ENCODE results near the gene TC2N.

Gene TC2N

DNA sequence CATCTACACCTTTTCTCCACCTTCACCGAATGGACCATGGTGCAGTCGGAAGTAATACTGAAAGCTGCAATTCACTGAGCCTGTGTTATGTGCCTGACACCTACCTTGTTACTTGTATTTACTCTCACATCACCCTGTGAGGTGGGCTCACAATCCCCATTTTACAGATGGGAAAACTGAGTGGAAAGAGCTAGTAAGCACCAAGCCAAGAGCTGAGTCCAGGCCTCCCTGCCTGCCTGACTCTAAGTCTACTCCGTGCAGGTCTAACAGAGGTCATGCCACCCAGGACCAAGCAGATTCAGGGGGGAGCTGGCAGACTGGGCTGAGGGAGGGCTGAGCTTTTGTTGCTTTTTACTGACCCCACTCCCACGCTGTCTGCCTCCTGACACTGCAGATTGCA is 29.1 kb upstream of the TC2N start:
- Mint-ChIP-seq H3K9me3 (no peaks in the 10 kb centered on the region), H3K36me3 (ENCODE audit: low read depth) (no peaks in the 10 kb centered on the region), H3K27ac (no peak overlapping the region), H3K27me3 (no peaks in the 10 kb centered on the region), H3K4me3 (no peak overlapping the region), H3K4me1 (ENCODE audit: low read depth) (peaks cover 21% of the 10 kb centered on the region)

DNA sequence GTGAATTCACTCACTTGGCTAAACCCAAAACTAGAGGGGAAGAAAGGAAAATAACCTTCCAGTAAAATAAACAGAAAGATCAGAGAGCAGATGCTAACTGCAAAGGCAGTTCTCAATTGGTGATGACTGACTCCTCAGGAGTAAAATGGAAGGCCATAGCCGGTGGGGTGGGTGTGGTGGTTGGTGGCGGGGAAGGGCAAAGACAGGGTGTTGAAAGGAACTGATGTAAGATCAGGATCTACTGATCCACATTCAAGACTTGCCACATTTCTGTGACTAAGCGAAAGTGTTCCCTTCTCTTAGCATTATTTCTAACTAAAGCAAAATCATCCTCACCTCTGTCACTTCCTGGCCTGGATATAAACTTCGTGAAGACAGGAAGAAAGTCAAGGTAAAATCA is 26.3 kb upstream of the TC2N start:
- Mint-ChIP-seq H3K4me1 (ENCODE audit: low read depth) (peaks cover 47% of the 10 kb centered on the region), H3K36me3 (ENCODE audit: low read depth) (no peaks in the 10 kb centered on the region), H3K27me3 (no peaks in the 10 kb centered on the region), H3K27ac (peak overlapping the region; percentile 80), H3K9me3 (no peaks in the 10 kb centered on the region), H3K4me3 (no peak overlapping the region)

DNA sequence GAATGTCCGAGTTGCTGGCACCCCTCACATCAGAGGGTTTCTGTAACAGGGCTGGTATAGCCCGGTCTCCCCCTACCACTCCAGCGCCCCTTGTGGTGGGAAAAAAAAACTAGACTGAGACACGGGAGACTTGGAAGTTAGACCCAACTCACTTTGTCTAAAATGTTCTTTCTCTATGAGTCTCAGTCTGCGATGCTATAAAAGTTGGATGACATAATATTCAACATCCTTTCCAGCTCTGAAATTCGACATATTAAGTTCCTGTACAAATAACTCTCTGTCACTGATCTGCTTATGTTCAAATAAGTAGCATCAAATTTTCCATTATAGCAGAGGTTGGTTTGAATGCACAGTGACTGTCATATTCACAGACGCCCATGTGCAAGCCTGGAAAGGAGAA is 25.7 kb upstream of the TC2N start:
- Mint-ChIP-seq H3K4me1 (ENCODE audit: low read depth) (peaks cover 49% of the 10 kb centered on the region), H3K36me3 (ENCODE audit: low read depth) (no peaks in the 10 kb centered on the region), H3K27ac (peak overlapping the region; percentile 80), H3K9me3 (no peaks in the 10 kb centered on the region), H3K27me3 (no peaks in the 10 kb centered on the region), H3K4me3 (no peak overlapping the region)

DNA sequence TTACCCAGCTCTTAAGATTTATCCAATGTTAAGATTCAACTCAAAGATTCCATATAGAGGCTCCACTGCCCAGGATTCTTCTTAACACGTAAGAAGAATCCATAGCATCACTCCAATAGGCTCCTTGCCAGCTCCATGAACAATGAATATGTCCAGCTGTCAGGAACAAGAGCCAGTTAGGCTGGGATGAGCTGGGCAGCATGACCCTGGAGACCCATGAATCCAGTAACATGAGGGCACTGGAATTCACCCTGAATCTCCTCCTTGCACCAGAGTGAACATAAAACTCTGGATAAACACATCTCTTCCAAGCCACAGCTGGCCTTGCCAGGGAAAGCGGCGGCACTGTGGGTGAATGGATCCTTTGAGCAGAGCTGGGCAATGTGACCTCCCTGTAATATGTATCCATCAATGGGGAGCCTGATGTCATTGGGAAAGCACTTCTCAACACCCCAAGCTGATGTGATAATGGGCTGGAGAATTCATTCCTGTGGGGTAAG is 24.4 kb upstream of the TC2N start:
- Mint-ChIP-seq H3K27ac (no peak overlapping the region), H3K36me3 (ENCODE audit: low read depth) (no peaks in the 10 kb centered on the region), H3K4me1 (ENCODE audit: low read depth) (peaks cover 49% of the 10 kb centered on the region), H3K4me3 (no peak overlapping the region), H3K27me3 (no peaks in the 10 kb centered on the region), H3K9me3 (no peaks in the 10 kb centered on the region)

DNA sequence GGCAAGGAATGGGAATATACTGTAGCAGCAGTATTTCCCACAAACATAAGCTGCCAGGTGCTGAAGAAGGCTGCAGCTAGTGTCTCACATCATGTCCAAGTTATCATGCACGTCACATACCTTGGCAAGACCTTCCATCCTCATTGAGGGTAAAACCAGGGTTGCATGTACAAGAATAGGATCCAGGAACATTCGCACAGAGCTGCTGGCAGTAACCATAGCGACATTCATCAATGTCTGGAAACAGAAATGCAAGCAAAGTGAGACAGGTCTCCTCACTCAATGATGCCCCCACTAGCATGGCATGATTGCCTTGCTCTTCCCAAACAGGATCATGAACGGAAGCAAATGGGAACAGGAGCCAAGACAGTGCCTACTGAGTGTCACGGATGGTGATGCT is 23.8 kb upstream of the TC2N start:
- Mint-ChIP-seq H3K4me1 (ENCODE audit: low read depth) (peaks cover 49% of the 10 kb centered on the region), H3K27me3 (no peaks in the 10 kb centered on the region), H3K36me3 (ENCODE audit: low read depth) (no peaks in the 10 kb centered on the region), H3K27ac (no peak overlapping the region), H3K4me3 (no peak overlapping the region), H3K9me3 (no peaks in the 10 kb centered on the region)

DNA sequence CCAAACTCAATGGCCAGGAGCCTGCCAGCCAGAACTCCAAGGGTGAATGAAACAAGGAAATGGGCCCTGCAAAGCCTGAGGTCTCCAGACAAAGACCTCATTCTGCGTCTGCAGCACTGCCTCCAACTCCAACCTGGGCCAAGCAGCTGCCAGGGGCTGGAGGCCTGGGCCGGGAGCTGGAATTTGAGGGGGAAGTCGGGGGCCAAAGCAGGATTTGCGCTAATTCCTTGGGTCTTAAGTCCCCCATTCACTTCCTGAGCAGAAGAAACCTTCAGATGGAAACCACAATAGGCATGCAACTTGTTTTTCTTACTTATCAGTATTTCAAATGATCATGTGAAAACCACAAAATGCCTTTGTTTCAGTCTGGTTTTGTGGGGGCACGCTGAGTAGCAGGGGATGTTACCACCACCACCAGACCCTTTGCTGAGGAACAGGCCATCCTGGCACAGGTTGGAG is 23.0 kb upstream of the TC2N start:
- no peak overlapping the region for H3K4me3 Mint-ChIP-seq
- H3K9me3 Mint-ChIP-seq, result no peaks in the 10 kb centered on the region
- no peak overlapping the region for H3K27ac Mint-ChIP-seq
- peaks cover 49% of the 10 kb centered on the region for H3K4me1 Mint-ChIP-seq (ENCODE audit: low read depth)
- H3K27me3 Mint-ChIP-seq, result no peaks in the 10 kb centered on the region
- H3K36me3 Mint-ChIP-seq (ENCODE audit: low read depth), result no peaks in the 10 kb centered on the region

DNA sequence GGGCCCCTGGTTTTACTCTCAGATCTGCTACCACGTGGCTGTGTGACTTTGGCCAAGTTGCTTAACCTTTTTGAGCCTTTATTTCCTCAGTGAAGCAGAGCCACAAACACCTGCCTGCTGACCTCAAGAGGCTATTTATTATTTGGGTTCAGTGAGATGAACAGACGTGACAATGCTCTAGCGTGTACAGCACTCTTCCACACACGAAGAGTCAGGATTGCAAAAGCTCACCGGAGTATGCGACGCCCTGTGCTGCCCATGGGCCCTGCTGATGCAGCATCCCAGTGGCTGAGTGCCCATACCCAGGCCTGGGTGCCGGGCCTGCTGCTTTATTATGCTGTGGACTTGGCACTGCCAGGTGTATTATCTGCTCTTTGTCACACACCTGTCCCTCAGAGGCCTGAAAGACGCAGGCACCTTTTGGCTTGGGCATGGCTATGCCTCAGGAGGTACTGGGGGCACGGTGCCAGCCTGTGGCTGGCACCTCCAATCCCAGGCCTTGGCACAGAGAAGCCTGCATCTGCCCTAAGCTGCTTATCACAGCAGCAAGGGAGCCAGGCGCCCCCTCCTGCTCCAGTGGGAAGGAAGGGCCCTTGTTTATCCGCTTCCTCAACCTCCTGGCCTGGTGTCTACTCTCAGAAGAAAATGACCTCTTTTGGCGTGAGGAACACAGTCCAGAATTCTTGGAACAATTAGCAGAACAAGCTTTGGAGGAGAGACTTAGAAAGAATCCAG is 22.3 kb upstream of the TC2N start:
- Mint-ChIP-seq H3K27ac (no peak overlapping the region), H3K4me1 (ENCODE audit: low read depth) (peaks cover 49% of the 10 kb centered on the region), H3K4me3 (no peak overlapping the region), H3K9me3 (no peaks in the 10 kb centered on the region), H3K36me3 (ENCODE audit: low read depth) (no peaks in the 10 kb centered on the region), H3K27me3 (no peaks in the 10 kb centered on the region)

DNA sequence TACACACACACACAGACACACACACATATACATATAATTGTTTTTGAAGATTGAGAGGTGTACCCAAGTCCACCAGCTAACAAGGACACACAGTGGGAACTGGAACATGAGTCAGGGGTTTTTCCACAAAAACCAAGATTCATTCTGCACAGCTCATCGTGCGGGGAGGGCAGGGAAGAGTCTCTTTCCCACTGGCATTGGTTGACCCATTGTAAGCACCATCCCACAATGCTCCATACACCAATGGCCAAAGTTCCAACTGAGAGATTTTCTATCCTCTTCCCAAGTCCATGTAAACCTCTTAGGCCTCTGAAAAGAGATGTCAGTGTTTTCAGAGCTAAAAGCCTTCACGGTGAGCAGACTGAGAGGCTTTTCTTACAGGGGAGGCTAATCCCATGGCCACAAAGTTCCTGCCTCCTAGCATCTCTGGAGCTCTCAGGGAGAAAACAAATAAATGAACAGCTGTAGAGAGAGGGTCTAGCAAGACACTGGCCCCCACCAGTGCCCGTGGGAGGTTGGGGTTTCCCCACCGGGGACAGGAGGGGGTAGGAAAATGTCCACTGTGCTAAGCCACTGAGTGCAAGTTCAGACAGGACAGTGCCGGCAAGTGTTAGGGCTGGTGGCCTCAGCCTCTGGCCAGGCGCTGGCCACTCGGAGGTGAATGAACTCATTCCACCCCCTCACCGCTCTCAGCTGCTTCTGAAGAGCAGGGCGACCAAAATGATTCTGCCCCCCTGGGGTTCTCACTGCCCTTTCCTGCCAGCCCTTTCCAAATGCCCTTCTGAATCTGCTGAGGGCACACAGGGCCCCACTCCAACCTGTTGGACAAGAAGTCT is 21.5 kb upstream of the TC2N start:
- Mint-ChIP-seq H3K27ac (peak overlapping the region; percentile 67), H3K4me3 (no peak overlapping the region), H3K27me3 (no peaks in the 10 kb centered on the region), H3K9me3 (no peaks in the 10 kb centered on the region), H3K4me1 (ENCODE audit: low read depth) (peaks cover 48% of the 10 kb centered on the region), H3K36me3 (ENCODE audit: low read depth) (no peaks in the 10 kb centered on the region)

DNA sequence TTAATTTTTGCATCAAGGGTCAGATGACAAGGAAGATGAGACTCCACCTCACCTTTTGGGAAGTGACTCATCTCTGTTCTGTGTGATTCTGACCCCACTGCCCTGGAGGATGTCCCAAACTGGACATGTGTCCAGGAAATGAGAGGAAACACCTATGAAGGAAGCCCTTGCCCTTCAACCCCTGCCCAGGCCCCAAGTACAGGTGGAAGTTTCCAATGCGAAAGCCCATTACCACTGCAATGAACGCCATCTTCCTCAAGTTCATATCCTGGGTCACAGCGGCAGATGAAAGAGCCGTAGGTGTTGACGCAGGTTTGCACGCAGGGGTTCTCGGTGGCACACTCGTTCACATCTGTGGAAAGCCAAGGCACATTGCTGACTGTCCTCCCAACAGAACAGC is 19.6 kb upstream of the TC2N start:
- Mint-ChIP-seq H3K9me3 (no peaks in the 10 kb centered on the region), H3K27me3 (no peaks in the 10 kb centered on the region), H3K36me3 (ENCODE audit: low read depth) (no peaks in the 10 kb centered on the region), H3K4me1 (ENCODE audit: low read depth) (peaks cover 31% of the 10 kb centered on the region), H3K4me3 (no peak overlapping the region), H3K27ac (no peak overlapping the region)

DNA sequence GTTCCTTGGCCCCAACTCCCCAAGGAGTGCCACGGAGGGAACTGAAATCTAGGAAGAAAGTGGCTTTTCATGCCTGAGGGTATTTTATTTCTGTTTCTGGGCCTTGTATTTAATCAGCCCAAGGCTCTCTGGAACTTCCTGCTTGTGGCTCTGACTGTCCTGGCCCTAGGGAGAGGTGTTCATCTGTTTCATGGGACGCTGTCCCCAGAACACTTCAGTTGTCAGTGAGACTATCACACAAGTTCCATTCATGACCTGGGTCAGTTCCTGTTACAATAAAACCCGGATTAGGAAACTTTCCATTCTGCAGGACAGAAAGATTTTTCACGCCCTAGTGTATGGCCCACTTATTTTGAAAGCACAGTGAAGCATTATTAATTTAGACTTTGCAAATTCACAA is 18.5 kb upstream of the TC2N start:
- Mint-ChIP-seq H3K27ac (no peak overlapping the region), H3K4me3 (no peak overlapping the region), H3K4me1 (ENCODE audit: low read depth) (peaks cover 29% of the 10 kb centered on the region)

DNA sequence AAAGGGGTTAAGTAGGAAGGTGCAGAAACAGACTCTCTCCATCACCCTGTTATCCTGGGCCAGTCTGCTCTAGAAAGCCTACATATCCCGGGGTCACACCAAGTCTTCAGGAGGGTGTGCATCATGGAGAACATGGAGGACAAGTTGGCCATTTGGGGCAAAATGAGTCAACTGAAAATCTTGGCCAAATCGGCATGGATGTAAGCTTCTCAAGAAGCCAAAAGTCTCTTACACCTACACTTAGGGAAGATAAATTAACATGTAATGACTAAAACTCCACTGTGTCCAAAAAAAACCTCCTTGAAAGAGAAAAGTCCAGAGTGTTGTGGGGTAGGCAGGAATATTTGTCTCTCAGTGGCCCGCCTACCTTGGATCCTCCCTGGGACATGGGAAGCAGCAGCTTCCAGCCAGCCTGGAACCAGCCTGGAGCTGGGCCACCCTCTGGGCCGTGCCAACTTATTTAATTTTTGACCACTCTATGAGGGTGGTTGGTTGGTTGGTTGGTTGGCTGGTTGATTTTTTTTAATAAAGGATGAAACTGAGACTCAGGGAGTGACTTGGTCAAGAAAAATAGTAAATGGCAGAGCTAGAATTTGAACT is 17.9 kb upstream of the TC2N start:
- no peaks in the 10 kb centered on the region for H3K36me3 Mint-ChIP-seq (ENCODE audit: low read depth)
- H3K27me3 Mint-ChIP-seq, result no peaks in the 10 kb centered on the region
- no peak overlapping the region for H3K27ac Mint-ChIP-seq
- no peaks in the 10 kb centered on the region for H3K9me3 Mint-ChIP-seq
- H3K4me3 Mint-ChIP-seq, result no peak overlapping the region
- H3K4me1 Mint-ChIP-seq (ENCODE audit: low read depth), result peaks cover 29% of the 10 kb centered on the region

More for the DNA sequence above, 18.5 kb upstream of the TC2N start:
- Mint-ChIP-seq H3K36me3 (ENCODE audit: low read depth) (no peaks in the 10 kb centered on the region), H3K27me3 (no peaks in the 10 kb centered on the region), H3K9me3 (no peaks in the 10 kb centered on the region)

DNA sequence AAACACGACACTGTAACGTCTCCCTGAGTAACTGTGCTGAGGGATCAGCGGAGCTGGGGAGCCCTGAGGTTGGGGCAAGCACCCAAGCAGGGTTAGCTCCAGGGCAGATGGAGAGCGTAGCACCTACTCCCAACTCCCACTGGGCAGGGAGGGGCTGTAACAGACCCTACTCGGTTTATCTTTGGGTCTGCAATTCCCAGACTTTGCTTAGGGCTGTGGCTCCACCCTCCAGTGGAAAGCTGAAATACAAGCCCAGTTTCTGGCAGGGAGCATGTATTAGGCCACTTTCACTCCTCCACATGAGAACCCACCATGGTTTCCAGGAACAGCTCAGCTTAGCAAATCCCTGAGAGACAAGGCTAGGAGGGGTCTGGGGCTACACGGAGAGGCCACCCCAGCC is 17.3 kb upstream of the TC2N start:
- Mint-ChIP-seq H3K27me3 (no peaks in the 10 kb centered on the region), H3K4me3 (no peak overlapping the region), H3K36me3 (ENCODE audit: low read depth) (no peaks in the 10 kb centered on the region), H3K4me1 (ENCODE audit: low read depth) (peaks cover 28% of the 10 kb centered on the region), H3K27ac (no peak overlapping the region), H3K9me3 (no peaks in the 10 kb centered on the region)

DNA sequence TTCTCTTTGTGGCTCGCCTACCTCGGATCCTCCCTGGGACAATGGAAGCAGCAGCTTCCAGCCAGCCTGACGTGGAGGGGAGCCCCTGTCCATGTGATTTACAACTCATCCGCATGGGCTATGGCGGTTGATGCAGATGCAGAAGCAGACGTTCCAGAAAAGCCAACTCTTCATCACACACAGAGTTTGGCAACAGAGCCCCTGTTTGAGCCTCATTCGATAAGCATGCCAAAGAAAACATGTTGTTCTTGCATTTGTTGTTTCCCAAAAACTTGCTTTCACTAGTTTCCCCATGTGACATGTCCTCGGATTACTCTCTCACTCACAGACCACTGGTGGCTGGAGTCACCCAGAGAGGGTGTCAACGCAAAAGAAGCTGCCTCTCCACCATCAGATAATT is 16.4 kb upstream of the TC2N start:
- H3K27ac Mint-ChIP-seq, result no peak overlapping the region
- H3K9me3 Mint-ChIP-seq, result no peaks in the 10 kb centered on the region
- no peaks in the 10 kb centered on the region for H3K27me3 Mint-ChIP-seq
- no peaks in the 10 kb centered on the region for H3K36me3 Mint-ChIP-seq (ENCODE audit: low read depth)
- H3K4me1 Mint-ChIP-seq (ENCODE audit: low read depth), result peaks cover 20% of the 10 kb centered on the region
- H3K4me3 Mint-ChIP-seq, result no peak overlapping the region

DNA sequence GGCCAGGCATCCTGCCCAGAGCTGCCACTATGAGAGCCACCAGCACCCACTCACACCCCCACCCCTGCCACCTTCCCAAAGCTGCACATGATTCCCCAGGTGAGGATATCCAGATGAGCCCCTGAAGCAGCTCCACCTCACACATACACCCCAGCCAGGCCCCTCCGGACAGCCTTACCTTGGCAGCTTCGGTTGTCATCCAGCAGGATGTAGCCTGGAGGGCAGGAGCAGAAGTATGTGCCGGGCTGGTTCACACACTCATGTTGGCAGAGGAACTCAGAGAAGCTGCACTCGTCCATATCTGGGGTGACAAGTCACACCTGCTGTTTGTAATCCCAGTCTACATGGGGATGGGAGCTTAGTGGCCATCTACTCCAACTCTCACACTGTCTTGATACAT is 15.4 kb upstream of the TC2N start:
- Mint-ChIP-seq H3K27ac (no peak overlapping the region), H3K36me3 (ENCODE audit: low read depth) (no peaks in the 10 kb centered on the region), H3K4me1 (ENCODE audit: low read depth) (peaks cover 17% of the 10 kb centered on the region), H3K9me3 (no peaks in the 10 kb centered on the region), H3K27me3 (no peaks in the 10 kb centered on the region), H3K4me3 (no peak overlapping the region)

DNA sequence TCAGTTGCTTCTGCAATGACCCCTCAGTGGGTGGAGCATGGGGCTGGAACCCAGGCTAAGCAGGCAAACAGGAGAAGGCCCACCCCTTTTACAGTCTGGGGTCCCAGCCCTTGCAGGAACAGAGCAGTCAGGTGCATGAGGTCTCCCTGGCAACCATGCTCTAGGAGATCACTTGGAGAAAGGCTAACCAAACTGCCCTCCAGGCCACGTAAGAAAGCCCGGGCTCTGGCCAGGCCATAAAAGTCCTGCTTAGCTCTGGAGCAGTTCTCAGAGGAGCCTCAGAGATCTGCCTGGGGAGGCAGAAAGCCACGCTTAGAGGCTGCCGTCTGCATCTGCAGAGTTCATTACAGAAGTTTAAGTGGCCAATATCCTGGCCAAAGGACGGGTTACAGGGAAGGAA is 15.0 kb upstream of the TC2N start:
- Mint-ChIP-seq H3K36me3 (ENCODE audit: low read depth) (no peaks in the 10 kb centered on the region), H3K9me3 (no peaks in the 10 kb centered on the region), H3K4me1 (ENCODE audit: low read depth) (peaks cover 17% of the 10 kb centered on the region), H3K4me3 (no peak overlapping the region), H3K27ac (no peak overlapping the region), H3K27me3 (no peaks in the 10 kb centered on the region)

Data from stimulated activated naive CD8-positive, alpha-beta T cell treated with anti-CD3 and anti-CD28 coated beads, Interleukin-15, Interleukin-2, amounts not matched to agents 100 ng/mL and 50 ng/mL, for 24 hours (primary cell).